Measurements from ENCODE around the gene S100A13.

GRCh38 chr1:153661111-153661708, 33.9 kb upstream of the S100A13 start:
- TF ChIP-seq CTCF (conservative IDR thresholded peaks at IDR 0.05; ENCODE audit: low read length): no peak
- TF ChIP-seq EZH2phosphoT487 (IDR thresholded peaks at IDR 0.05; ENCODE audit: borderline replicate concordance, low read depth, low read length): no peak

Measured in OCI-LY7 (cell line).